IMR-90 (cell line): Measurements from ENCODE around the gene KRT27. TPM values are rescaled to one million over a fixed set of nuclear protein-coding genes. Genes with fewer than 3 reads are reported as not detected.

Experiments used
- ATAC-seq: fragments of 200-7000 bp; cut with Tn5 transposase; 2 replicates; pipeline ENCODE4 v1.9.1; 2020; ENCODE audit warnings: low read depth, mild to moderate bottlenecking, moderate library complexity
- BruUV-seq: library from RNA; stranded (reverse); fragments of 400-500 nt; replicated peaks from 2 replicates; lab custom pipeline; 2021; lab: Mats Ljungman, UMichigan
- CTCF ChIA-PET: fragments of 300-600 bp; formaldehyde crosslinking; extraction: SDS; loops from one replicate; lab custom pipeline; 2021; ENCODE audit warnings: antibody characterized with exemption; lab: Yijun Ruan, JAX
- POLR2A ChIA-PET: fragments of 300-600 bp; sonication (Branson Sonifier 250); formaldehyde crosslinking; loops from one replicate; lab custom pipeline; 2022; ENCODE audit warnings: antibody characterized with exemption; ENCODE audit not compliant: unreplicated experiment; lab: Charles Lee
- DNase-seq: peaks from one replicate; pipeline ENCODE4 v3.0.0; 2013
- H2AFZ ChIP-seq: replicated peaks from 2 replicates; pipeline ENCODE3; 2013; ENCODE audit warnings: low read length, mild to moderate bottlenecking; ENCODE audit not compliant: poor library complexity
- H2AK5ac ChIP-seq: 2 replicates; pipeline ENCODE4 v1.6.1; 2013; ENCODE audit warnings: low read depth, low read length, inconsistent platforms
- H2AK9ac ChIP-seq: replicated peaks from 2 replicates; pipeline ENCODE3; 2013; ENCODE audit warnings: mild to moderate bottlenecking, low read depth, low read length, moderate library complexity; ENCODE audit not compliant: poor library complexity
- H2BK120ac ChIP-seq: 2 replicates; pipeline ENCODE4 v1.6.1; 2013; ENCODE audit warnings: low read depth, low read length, inconsistent platforms
- H2BK15ac ChIP-seq: 3 replicates; pipeline ENCODE4 v1.6.1; 2013; ENCODE audit warnings: low read depth, low read length, inconsistent platforms
- H2BK20ac ChIP-seq: 2 replicates; pipeline ENCODE4 v1.6.1; 2013; ENCODE audit warnings: low read depth, mild to moderate bottlenecking, inconsistent platforms, low read length, moderate library complexity
- H2BK5ac ChIP-seq: 2 replicates; pipeline ENCODE4 v1.6.1; 2013; ENCODE audit warnings: mild to moderate bottlenecking, low read depth, low read length, inconsistent platforms; ENCODE audit not compliant: poor library complexity, severe bottlenecking
- H3K14ac ChIP-seq: replicated peaks from 2 replicates; pipeline ENCODE4 v1.6.1; 2013; ENCODE audit warnings: low read depth, low read length, inconsistent platforms
- H3K18ac ChIP-seq: 2 replicates; pipeline ENCODE4 v1.6.1; 2013; ENCODE audit warnings: low read depth, low read length, control low read depth
- H3K23ac ChIP-seq: 2 replicates; pipeline ENCODE4 v1.6.1; 2013; ENCODE audit warnings: low read depth, low read length, inconsistent platforms
- H3K27ac ChIP-seq: 2 replicates; pipeline ENCODE4 v1.5.1; 2013; ENCODE audit warnings: mild to moderate bottlenecking, control low read depth, low read length; ENCODE audit not compliant: insufficient read depth
- H3K27me3 ChIP-seq: 2 replicates; pipeline ENCODE4 v1.6.1; 2013; ENCODE audit warnings: low read length; ENCODE audit not compliant: control insufficient read depth, insufficient read depth
- H3K36me3 ChIP-seq: 2 replicates; pipeline ENCODE4 v1.6.1; 2013; ENCODE audit warnings: low read length, mixed read lengths; ENCODE audit not compliant: control insufficient read depth, insufficient read depth
- H3K4ac ChIP-seq: 2 replicates; pipeline ENCODE4 v1.6.1; 2013; ENCODE audit warnings: low read depth, low read length, inconsistent platforms
- H3K4me1 ChIP-seq: 2 replicates; pipeline ENCODE4 v1.6.1; 2013; ENCODE audit warnings: low read length, mixed read lengths; ENCODE audit not compliant: control insufficient read depth, insufficient read depth
- H3K4me2 ChIP-seq: 2 replicates; pipeline ENCODE4 v1.6.1; 2013; ENCODE audit warnings: low read depth, mild to moderate bottlenecking, control low read depth, low read length, moderate library complexity
- H3K4me3 ChIP-seq: 2 replicates; pipeline ENCODE4 v1.5.1; 2013; ENCODE audit warnings: low read depth, mild to moderate bottlenecking, control low read depth, low read length, moderate library complexity; ENCODE audit not compliant: insufficient read depth
- H3K56ac ChIP-seq: 2 replicates; pipeline ENCODE4 v1.6.1; 2013; ENCODE audit warnings: low read length, inconsistent platforms; ENCODE audit not compliant: insufficient read depth; ENCODE audit errors: extremely low read depth
- H3K79me1 ChIP-seq, 2 experiments: 2 replicates each; pipeline ENCODE4 v1.6.1; 2013; ENCODE audit warnings: low read length in 2 of 2, inconsistent platforms in 1 of 2, low read depth in 1 of 2
- H3K9ac ChIP-seq: 2 replicates; pipeline ENCODE4 v1.6.1; 2013; ENCODE audit warnings: low read depth, low read length, control low read depth
- H3K9me1 ChIP-seq: 2 replicates; pipeline ENCODE4 v1.6.1; 2013; ENCODE audit warnings: low read length, inconsistent platforms; ENCODE audit not compliant: insufficient read depth
- H3K9me3 ChIP-seq: 2 replicates; pipeline ENCODE4 v1.6.1; 2013; ENCODE audit warnings: low read length; ENCODE audit not compliant: control insufficient read depth, insufficient read depth
- H4K20me1 ChIP-seq: 2 replicates; pipeline ENCODE4 v1.6.1; 2013; ENCODE audit warnings: low read length, inconsistent platforms; ENCODE audit not compliant: insufficient read depth
- H4K5ac ChIP-seq: 2 replicates; pipeline ENCODE4 v1.6.1; 2013; ENCODE audit warnings: mild to moderate bottlenecking, low read depth, low read length, control low read depth
- H4K8ac ChIP-seq, 2 experiments: 2 replicates each; pipeline ENCODE4 v1.6.1; 2013; ENCODE audit warnings: low read depth in 2 of 2, low read length in 2 of 2, control low read depth in 1 of 2, inconsistent platforms in 1 of 2
- H4K91ac ChIP-seq: 2 replicates; pipeline ENCODE4 v1.6.1; 2013; ENCODE audit warnings: low read depth, low read length, inconsistent platforms; ENCODE audit not compliant: insufficient read depth
- ELK1 ChIP-seq: fragments of 150-350 bp; IDR thresholded peaks from 2 replicates; pipeline ENCODE4 v1.6.1; 2016; ENCODE audit warnings: low read depth, mild to moderate bottlenecking, low read length, moderate library complexity, borderline replicate concordance
- WGBS, 2 experiments: methylation state at CpG; one replicate each; pipeline versions ENCODE4 v1.1.5 to v1.1.7; 2013; ENCODE audit warnings: missing lambda C conversion rate in 2 of 2; ENCODE audit not compliant: insufficient read length in 1 of 2; ENCODE audit errors: extremely low coverage in 2 of 2; 5-methylcytosine and 5-hydroxymethylcytosine counted together
- dilution Hi-C: fragments of 300-500 bp; cut with HindIII; formaldehyde crosslinking; loops from one replicate; pipeline ENCODE4 v1.14.3; 2018; ENCODE audit warnings: low sequenced_read_pairs; ENCODE audit not compliant: unreplicated experiment
- in situ Hi-C: fragments of 300-500 bp; cut with MboI; formaldehyde crosslinking; loops from 3 replicates; pipeline ENCODE4 v1.14.3; 2019; ENCODE audit warnings: low sequenced_read_pairs, inconsistent platforms, mixed read lengths
- intact Hi-C: fragments of 100-400 bp; cut with micrococcal nuclease; formaldehyde crosslinking; loops from 2 replicates; pipeline ENCODE4 v1.10.0; 2022
- polyA plus RNA-seq, 3 experiments: library from polyadenylated mRNA; depleted of rRNA; stranded (reverse); fragments of >200 nt; gene quantifications; 2 replicates each; pipeline ENCODE4 v1.2.3, GENCODE V29; 2012; ENCODE audit warnings: low replicate concordance in 1 of 3
- total RNA-seq: library from RNA; depleted of rRNA; stranded (reverse); fragments of >200 nt; gene quantifications from 2 replicates; pipeline ENCODE4 v1.2.3, GENCODE V29; 2012

KRT27 gene
- total and polyA plus RNA-seq, 2 of the 4 experiments (the other 2 are of a cell fraction) = not detected

GRCh38 chr17:40753804-40754203, 28.5 kb downstream of the KRT27 start:
- Histone ChIP-seq H3K9me1 (no peaks in the 10 kb centered on the region), H3K56ac (no peak overlapping the region), H2BK15ac (no peak overlapping the region), H3K23ac (no peak overlapping the region), H3K27ac (no peak overlapping the region), H4K91ac (no peak overlapping the region), H3K18ac (no peak overlapping the region), H4K5ac (no peak overlapping the region), H4K8ac (no peak overlapping the region), H3K4me3 (no peak overlapping the region), H2BK5ac (no peak overlapping the region), H2AK9ac (no peak overlapping the region), H3K14ac (no peak overlapping the region), H3K4ac (no peak overlapping the region), H2BK120ac (no peak overlapping the region), H3K36me3 (no peaks in the 10 kb centered on the region), H3K27me3 (peaks cover 16% of the 10 kb centered on the region), H3K9me3 (no peaks in the 10 kb centered on the region), H3K4me1 (no peaks in the 10 kb centered on the region), H2AK5ac (no peak overlapping the region), H3K4me2 (no peak overlapping the region), H2AFZ (no peak overlapping the region), H4K20me1 (no peaks in the 10 kb centered on the region), H2BK20ac (no peak overlapping the region), H3K79me1 (no peaks in the 10 kb centered on the region), H3K9ac (no peak overlapping the region)
- intact Hi-C loops = loop anchor here (10.0 kb wide), 1 partner anchor 49 kb away; the partner anchor contains the start of gene KRT24
- WGBS, 2 experiments = no CpG with 5 or more reads among the region's 3 CpGs
- TF ChIP-seq ELK1 = no peak
- DNase-seq (no peak), ATAC-seq (no peak)
- in situ Hi-C loops = no loop called here
- BruUV-seq = no TSS peak
- POLR2A ChIA-PET = no interaction called here
- CTCF ChIA-PET = interaction anchor here (1.4 kb wide), 1 partner anchor 34 kb away, joined by 3 read pairs; no protein-coding TSS in a partner anchor
- dilution Hi-C loops = no loop called here
